Hepatocyte (in vitro differentiated cells): ENCODE results near the gene STRAP. TPM values are rescaled to one million over a fixed set of nuclear protein-coding genes. Genes with fewer than 3 reads are reported as not detected.

Source experiments
- DNase-seq: peaks from one replicate; pipeline ENCODE4 v3.0.0-alpha.2; 2016; ENCODE audit warnings: low spot score
- H2AFZ ChIP-seq: fragments of 200-600 bp; sonication (generic); 2 replicates; pipeline ENCODE4 v1.6.0; 2016; ENCODE audit warnings: antibody characterized with exemption, mild to moderate bottlenecking
- H3K27ac ChIP-seq: fragments of 200-600 bp; sonication (generic); 2 replicates; pipeline ENCODE4 v1.5.1; 2016; ENCODE audit warnings: mild to moderate bottlenecking
- H3K27me3 ChIP-seq: fragments of 200-600 bp; sonication (generic); 2 replicates; pipeline ENCODE4 v1.6.1; 2016
- H3K36me3 ChIP-seq: fragments of 200-600 bp; sonication (generic); replicated peaks from 2 replicates; pipeline ENCODE4 v1.5.1; 2016; ENCODE audit warnings: low read depth; ENCODE audit not compliant: insufficient read depth
- H3K4me1 ChIP-seq: fragments of 200-600 bp; sonication (generic); 2 replicates; pipeline ENCODE4 v1.5.1; 2016; ENCODE audit warnings: mild to moderate bottlenecking, moderate library complexity; ENCODE audit not compliant: insufficient read depth
- H3K4me2 ChIP-seq: fragments of 200-600 bp; sonication (generic); 2 replicates; pipeline ENCODE4 v1.6.0; 2016
- H3K4me3 ChIP-seq: fragments of 200-600 bp; sonication (generic); 2 replicates; pipeline ENCODE4 v1.5.1; 2016; ENCODE audit warnings: mild to moderate bottlenecking
- H3K79me2 ChIP-seq: fragments of 200-600 bp; sonication (generic); 2 replicates; pipeline ENCODE4 v1.6.0; 2017; ENCODE audit warnings: mild to moderate bottlenecking
- H3K9me2 ChIP-seq: fragments of 200-600 bp; sonication (generic); replicated peaks from 2 replicates; pipeline ENCODE4 v1.6.0; 2017; ENCODE audit warnings: mild to moderate bottlenecking; ENCODE audit not compliant: insufficient read depth
- H3K9me3 ChIP-seq: fragments of 200-600 bp; sonication (generic); 2 replicates; pipeline ENCODE4 v1.5.1; 2016; ENCODE audit warnings: low read depth, mild to moderate bottlenecking
- H4K20me1 ChIP-seq: fragments of 200-600 bp; sonication (generic); 2 replicates; pipeline ENCODE4 v1.6.0; 2016; ENCODE audit warnings: mild to moderate bottlenecking; ENCODE audit not compliant: insufficient read depth, poor library complexity, severe bottlenecking
- CTCF ChIP-seq: fragments of 200-600 bp; sonication (generic); IDR thresholded peaks from 2 replicates; pipeline ENCODE4 v1.5.1; 2016; ENCODE audit warnings: antibody characterized with exemption, mild to moderate bottlenecking; ENCODE audit not compliant: poor library complexity
- EZH2 ChIP-seq: fragments of 200-600 bp; sonication (generic); IDR thresholded peaks from 2 replicates; pipeline ENCODE4 v1.6.1; 2016; ENCODE audit warnings: antibody characterized with exemption, mild to moderate bottlenecking, borderline replicate concordance
- EZH2phosphoT487 ChIP-seq: fragments of 200-600 bp; sonication (generic); IDR thresholded peaks from one replicate; pipeline ENCODE4 v1.6.1; 2018; ENCODE audit warnings: antibody characterized with exemption, mild to moderate bottlenecking, low read depth, moderate library complexity; ENCODE audit not compliant: unreplicated experiment, severe bottlenecking
- whole genome bisulfite sequencing: methylation state at CpG from one replicate; pipeline ENCODE4 v1.1.6; 2016; ENCODE audit warnings: low lambda C conversion rate; ENCODE audit errors: missing lambda C conversion rate; 5-methylcytosine and 5-hydroxymethylcytosine counted together
- polyA plus RNA-seq: library from polyadenylated mRNA; unstranded; fragments of >200 nt; fragmentation: Nextera tagmentation; extraction: Ambion mirVana; gene quantifications from 2 replicates; pipeline ENCODE4 v1.2.1, GENCODE V29; 2016
- total RNA-seq: library from RNA; depleted of rRNA; stranded (reverse); fragments of >200 nt; gene quantifications from 2 replicates; pipeline ENCODE4 v1.2.3, GENCODE V29; 2014

The STRAP gene
- total and polyA plus RNA-seq, 2 experiments from 2014 or later: 154 to 202 TPM

- no peaks in the 10 kb centered on the region for H3K27me3 ChIP-seq
- peaks cover 87% of the 10 kb centered on the region for H3K79me2 ChIP-seq
- no peak for TF ChIP-seq EZH2phosphoT487
- TF ChIP-seq EZH2: no peak
- no peak for TF ChIP-seq CTCF
- H2AFZ ChIP-seq: no peak overlapping the region
- H3K9me2 ChIP-seq: no peaks in the 10 kb centered on the region
- DNase-seq: no peak
- H4K20me1 ChIP-seq: no peaks in the 10 kb centered on the region
- WGBS: 90% methylated on average over 7 of the region's 7 CpGs
- no peaks in the 10 kb centered on the region for H3K9me3 ChIP-seq
- H3K36me3 ChIP-seq: no peaks in the 10 kb centered on the region
- H3K4me2 ChIP-seq: no peak overlapping the region
- no peak overlapping the region for H3K27ac ChIP-seq
- no peak overlapping the region for H3K4me3 ChIP-seq
- H3K4me1 ChIP-seq: no peaks in the 10 kb centered on the region
These were observed 35.9 kb downstream of the STRAP start for GRCh38 chr12:15918066-15918465.

GRCh38 chr12:15919418-15919817 lies 37.2 kb downstream of the STRAP start:
- WGBS: 77% methylated on average over 2 of the region's 2 CpGs
- no peak overlapping the region for H3K4me3 ChIP-seq
- TF ChIP-seq CTCF (no peak), EZH2phosphoT487 (no peak), EZH2 (no peak)
- no peaks in the 10 kb centered on the region for H3K36me3 ChIP-seq
- H3K9me2 ChIP-seq: no peaks in the 10 kb centered on the region
- H2AFZ ChIP-seq: no peak overlapping the region
- no peaks in the 10 kb centered on the region for H4K20me1 ChIP-seq
- no peak overlapping the region for H3K4me2 ChIP-seq
- H3K79me2 ChIP-seq: peaks cover 87% of the 10 kb centered on the region
- no peaks in the 10 kb centered on the region for H3K27me3 ChIP-seq
- H3K9me3 ChIP-seq: no peaks in the 10 kb centered on the region
- no peak for DNase-seq
- H3K27ac ChIP-seq: no peak overlapping the region
- H3K4me1 ChIP-seq: no peaks in the 10 kb centered on the region

- H4K20me1 ChIP-seq: no peaks in the 10 kb centered on the region
- H2AFZ ChIP-seq: no peak overlapping the region
- H3K79me2 ChIP-seq: peaks cover 62% of the 10 kb centered on the region
- DNase-seq: no peak
- no peak overlapping the region for H3K4me3 ChIP-seq
- TF ChIP-seq EZH2phosphoT487: no peak
- TF ChIP-seq CTCF: no peak
- no peak for TF ChIP-seq EZH2
- H3K4me2 ChIP-seq: no peak overlapping the region
- H3K9me3 ChIP-seq: no peaks in the 10 kb centered on the region
- no peak overlapping the region for H3K27ac ChIP-seq
- 91% methylated on average over 1 of the region's 1 CpG for WGBS
- H3K36me3 ChIP-seq: no peaks in the 10 kb centered on the region
- no peaks in the 10 kb centered on the region for H3K4me1 ChIP-seq
- no peaks in the 10 kb centered on the region for H3K9me2 ChIP-seq
- no peaks in the 10 kb centered on the region for H3K27me3 ChIP-seq
These were observed 42.8 kb downstream of the STRAP start for GRCh38 chr12:15924956-15925355.

GRCh38 chr12:15928346-15928745 lies 46.2 kb downstream of the STRAP start:
- Histone ChIP-seq H3K4me1 (no peaks in the 10 kb centered on the region), H3K9me2 (no peaks in the 10 kb centered on the region), H3K27me3 (no peaks in the 10 kb centered on the region), H3K27ac (no peak overlapping the region), H2AFZ (no peak overlapping the region), H3K9me3 (no peaks in the 10 kb centered on the region), H3K4me2 (no peak overlapping the region), H3K36me3 (no peaks in the 10 kb centered on the region), H4K20me1 (no peaks in the 10 kb centered on the region), H3K79me2 (peaks cover 58% of the 10 kb centered on the region), H3K4me3 (no peak overlapping the region)
- DNase-seq: no peak
- no peak for TF ChIP-seq CTCF
- TF ChIP-seq EZH2: no peak
- TF ChIP-seq EZH2phosphoT487: no peak
- WGBS: 74% methylated on average over 2 of the region's 2 CpGs
